Measurements from ENCODE around the gene MAP2K6. TPM values are rescaled to one million over a fixed set of nuclear protein-coding genes. Genes with fewer than 3 reads are reported as not detected.

MAP2K6 gene
- total and polyA plus RNA-seq, 10 of the 15 experiments (the other 5 are each of a cell fraction or from before 2014, with no cell fraction given) = 15.6 to 70.3 (median 22.9) TPM

DNA sequence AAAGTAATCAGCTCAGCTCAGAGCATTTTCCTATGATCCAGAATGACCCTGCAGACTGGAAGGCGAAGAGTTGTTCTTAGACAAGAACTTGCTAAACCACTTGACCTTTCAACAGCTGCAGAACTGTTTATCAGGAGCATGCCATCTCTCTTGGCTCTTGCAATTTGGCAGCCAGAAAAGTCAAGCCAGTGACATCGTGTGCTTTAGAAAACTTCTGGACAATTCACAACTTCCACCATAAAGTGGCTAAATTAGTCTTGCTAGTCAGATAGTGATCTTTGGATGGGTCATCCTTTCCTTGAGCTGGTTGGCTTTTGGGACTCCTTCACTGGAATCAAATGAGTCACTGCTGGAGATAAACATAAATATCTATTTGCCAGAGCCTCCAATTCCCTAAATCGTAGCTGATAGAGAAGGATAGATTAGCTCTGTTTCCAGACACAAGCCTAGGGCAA, 146.5 kb downstream of the MAP2K6 start:
- BruUV-seq (replicated peaks) = no TSS peak
- ChIA-PET CTCF (interaction anchor here (0.5 to 1.2 kb wide), 6 partner anchors 9 to 991 kb away, joined by 3 to 5 read pairs (median 3); no protein-coding TSS in a partner anchor), RAD21 (ENCODE audit: unreplicated experiment) (interaction anchor here (1.0 kb wide), 1 partner anchor 36 kb away, joined by 3 read pairs; no protein-coding TSS in a partner anchor), SMC1A (ENCODE audit: uncharacterized antibody, unreplicated experiment) (interaction anchor here (0.8 to 1.1 kb wide), 4 partner anchors 9 to 272 kb away, joined by 3 to 4 read pairs (median 3); no protein-coding TSS in a partner anchor), POLR2A (interaction anchor here (0.7 kb wide), 1 partner anchor 235 kb away, joined by 3 read pairs; no protein-coding TSS in a partner anchor)
- no peaks in the 10 kb centered on the region for H3K4me1 ChIP-seq (ENCODE audit: control insufficient read depth, insufficient read depth, low read length)
- intact Hi-C loops (cut with micrococcal nuclease; ENCODE audit: unreplicated experiment) = no loop called here
- H3K9me3 ChIP-seq (replicated peaks; ENCODE audit: control insufficient read depth, insufficient read depth, low read length) = no peaks in the 10 kb centered on the region; the same call in 2 of the 3 replicates
- no peak overlapping the region for H3K4me3 ChIP-seq
- H3K79me2 ChIP-seq (ENCODE audit: control insufficient read depth, insufficient read depth, low read length) = no peaks in the 10 kb centered on the region
- no peak overlapping the region for H3K9ac ChIP-seq (ENCODE audit: control insufficient read depth, insufficient read depth, low read length)
- no peaks in the 10 kb centered on the region for H3K36me3 ChIP-seq (ENCODE audit: control insufficient read depth in 2 of 2, insufficient read depth in 2 of 2, low read length in 1 of 2)
- no peak overlapping the region for H3K4me2 ChIP-seq (ENCODE audit: control insufficient read depth, insufficient read depth)
- FAIRE-seq (no peak), DNase-seq (ENCODE audit: low read depth, low spot score) (no peak), ATAC-seq (no peak)
- in situ Hi-C loops (cut with MboI) = loop anchor here (10.0 kb wide), 2 partner anchors 584 to 994 kb away; no protein-coding TSS in a partner anchor
- no peaks in the 10 kb centered on the region for H3K27me3 ChIP-seq (replicated peaks in 1 of 2; ENCODE audit: control insufficient read depth in 2 of 2, insufficient read depth in 2 of 2, low read length in 1 of 2)
- WGBS (ENCODE audit: insufficient coverage, insufficient replicate concordance, low lambda C conversion rate, missing lambda C conversion rate) = 17% methylated on average over 3 of the region's 3 CpGs
- H2AFZ ChIP-seq (ENCODE audit: control insufficient read depth, low read depth, low read length) = no peak overlapping the region
- H3K27ac ChIP-seq (ENCODE audit: control insufficient read depth, insufficient read depth) = no peak overlapping the region
- TF ChIP-seq RELB (IDR thresholded peaks at IDR 0.05; ENCODE audit: low read depth) (no peak), ELK1 (IDR thresholded peaks at IDR 0.05; ENCODE audit: low read depth, low read length) (no peak), RUNX3 (IDR thresholded peaks at IDR 0.05; ENCODE audit: low read length) (no peak), YBX1 (IDR thresholded peaks at IDR 0.05) (no peak), SPI1 (IDR thresholded peaks at IDR 0.05; ENCODE audit: borderline replicate concordance, insufficient read depth, low read depth, low read length) (no peak), MTA2 (IDR thresholded peaks at IDR 0.05; ENCODE audit: low read depth) (no peak), ZSCAN29 (IDR thresholded peaks at IDR 0.05) (no peak), MEF2A (IDR thresholded peaks at IDR 0.05; ENCODE audit: insufficient read depth, low read depth, low read length) (no peak), E2F4 (IDR thresholded peaks at IDR 0.05; ENCODE audit: low read depth, low read length) (no peak)
- no peaks in the 10 kb centered on the region for H4K20me1 ChIP-seq (ENCODE audit: control insufficient read depth, insufficient read depth)
